GM18861 (cell line): ENCODE data around the gene RORC.
"Not testable (repeated sequence)": the region's sequence is repeated elsewhere in the genome, so short reads cannot be mapped to it uniquely, and the experiment has no call there.

Experiments
- ATAC-seq: cut with Tn5 transposase; IDR thresholded peaks from one replicate; pipeline ENCODE4 v1.9.1; 2021; ENCODE audit not compliant: unreplicated experiment

The RORC gene

DNA sequence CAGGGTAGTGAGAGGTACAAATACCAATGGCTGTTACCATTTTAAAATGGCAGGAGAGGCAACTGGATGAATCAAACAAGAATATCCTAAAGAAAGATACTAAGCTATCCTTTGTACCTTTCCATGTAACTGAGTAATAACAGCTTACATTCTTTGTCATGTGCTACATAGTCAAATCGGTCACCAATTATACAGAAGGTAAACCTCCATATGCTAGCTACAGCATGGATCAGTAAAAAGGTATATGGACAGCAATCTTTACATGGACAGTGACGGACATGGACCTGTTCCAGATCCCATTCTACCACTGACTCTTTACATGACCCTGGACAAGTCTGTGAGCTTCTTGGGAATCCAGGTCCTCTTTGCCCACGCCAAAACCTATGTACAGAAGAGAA is 54.9 kb downstream of the RORC start:
- ATAC-seq = no peak

DNA sequence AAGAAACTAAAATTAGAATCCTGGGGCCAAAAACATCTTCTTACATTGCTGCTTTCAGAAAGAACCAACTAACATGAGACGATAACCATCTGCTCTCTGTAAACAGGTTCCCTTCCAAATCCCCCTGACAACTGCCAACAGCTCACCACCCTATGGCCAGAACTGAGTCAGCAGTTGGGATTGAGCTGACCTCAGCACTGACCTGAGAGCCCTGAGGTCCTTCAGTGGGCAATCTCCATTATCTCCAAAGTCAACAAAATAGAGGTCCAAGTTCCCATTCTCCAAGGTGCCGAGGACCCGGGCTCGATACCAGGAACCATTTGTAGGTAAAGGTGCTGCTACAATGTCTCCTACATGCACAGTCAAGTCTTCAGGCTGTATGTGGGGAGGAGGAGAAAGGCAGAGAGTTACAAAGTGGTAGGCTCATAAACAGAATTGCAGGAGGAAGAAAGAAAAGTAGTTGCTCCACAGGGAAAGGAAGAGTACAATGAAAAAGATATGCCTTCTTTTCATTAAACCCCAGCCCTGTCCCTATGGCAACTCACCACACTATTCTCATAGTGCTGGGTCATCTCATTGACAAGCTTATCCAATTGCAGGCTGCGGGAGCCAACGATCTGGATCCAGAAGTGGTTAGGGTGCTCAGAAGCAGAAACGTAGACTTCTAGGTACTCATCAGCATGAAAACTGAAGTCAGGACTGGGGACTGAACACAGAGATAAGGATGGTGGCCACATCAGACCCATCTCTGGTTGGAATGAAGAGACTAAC is 55.5 kb downstream of the RORC start:
- ATAC-seq = no peak

DNA sequence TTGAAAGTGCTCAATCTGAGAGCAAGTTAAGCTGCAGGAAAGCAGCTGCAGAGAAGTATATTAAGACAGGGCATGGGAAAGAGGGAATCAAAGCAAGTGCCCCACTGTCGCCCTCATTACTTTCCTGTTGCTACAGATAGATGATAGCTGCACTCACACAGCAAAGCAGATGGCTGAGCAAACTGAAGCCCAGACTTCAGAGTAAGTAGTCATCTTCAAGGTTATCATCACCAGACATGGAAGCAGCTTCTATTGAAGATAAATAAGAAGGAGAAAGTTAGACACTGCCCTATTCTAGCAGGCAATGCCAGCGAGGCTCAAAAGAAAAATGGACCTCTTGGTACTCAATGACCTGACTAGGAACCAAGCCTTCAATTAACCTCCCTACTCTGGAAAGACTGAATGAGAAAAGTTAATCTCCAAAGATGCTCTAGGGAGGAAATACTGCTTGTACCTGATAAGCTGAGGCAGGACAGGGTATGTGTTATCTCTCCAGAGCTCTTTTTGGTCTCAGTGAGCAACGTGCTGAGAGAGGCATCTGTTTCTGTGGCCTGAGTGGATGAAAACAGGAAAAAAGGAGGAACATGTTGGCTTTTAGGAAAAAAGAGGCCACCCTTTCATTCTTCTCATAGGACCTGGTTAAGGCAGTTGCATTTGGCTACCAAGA is 57.2 kb downstream of the RORC start:
- ATAC-seq = no peak

DNA sequence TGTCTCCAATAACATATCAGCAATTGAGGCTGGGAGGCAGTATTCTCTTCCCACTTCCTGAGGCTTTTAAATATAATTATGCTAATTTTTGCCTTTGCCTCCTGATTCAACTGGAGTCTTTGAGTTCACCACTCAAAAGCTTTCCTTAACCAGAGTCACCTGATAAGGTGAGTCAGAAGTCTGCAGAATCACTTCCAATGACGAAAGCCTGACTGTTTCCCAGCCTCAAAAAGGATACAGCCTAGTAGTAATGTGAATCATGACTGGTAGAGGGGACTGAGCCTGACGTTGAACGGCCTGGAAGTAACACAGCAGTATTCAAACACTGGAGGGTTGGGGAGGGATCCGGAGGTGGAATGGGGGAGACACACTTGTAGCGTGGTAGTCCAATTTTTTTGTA is 57.9 kb downstream of the RORC start:
- ATAC-seq = no peak

DNA sequence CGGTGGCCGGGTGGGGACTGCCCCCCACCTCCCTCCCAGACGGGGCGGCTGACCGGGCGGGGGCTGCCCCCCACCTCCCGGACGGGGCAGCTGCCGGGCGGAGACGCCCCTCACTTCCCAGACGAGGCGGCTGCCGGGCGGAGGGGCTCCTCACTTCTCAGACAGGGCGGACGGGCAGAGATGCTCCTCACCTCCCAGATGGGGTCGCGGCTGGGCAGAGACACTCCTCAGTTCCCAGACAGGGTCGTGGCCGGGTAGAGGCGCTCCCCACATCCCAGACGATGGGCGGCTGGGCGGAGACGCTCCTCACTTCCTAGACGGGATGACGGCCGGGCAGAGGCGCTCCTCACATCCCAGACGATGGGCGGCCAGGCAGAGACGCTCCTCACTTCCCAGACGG is 62.3 kb downstream of the RORC start:
- not testable (repeated sequence) for ATAC-seq

DNA sequence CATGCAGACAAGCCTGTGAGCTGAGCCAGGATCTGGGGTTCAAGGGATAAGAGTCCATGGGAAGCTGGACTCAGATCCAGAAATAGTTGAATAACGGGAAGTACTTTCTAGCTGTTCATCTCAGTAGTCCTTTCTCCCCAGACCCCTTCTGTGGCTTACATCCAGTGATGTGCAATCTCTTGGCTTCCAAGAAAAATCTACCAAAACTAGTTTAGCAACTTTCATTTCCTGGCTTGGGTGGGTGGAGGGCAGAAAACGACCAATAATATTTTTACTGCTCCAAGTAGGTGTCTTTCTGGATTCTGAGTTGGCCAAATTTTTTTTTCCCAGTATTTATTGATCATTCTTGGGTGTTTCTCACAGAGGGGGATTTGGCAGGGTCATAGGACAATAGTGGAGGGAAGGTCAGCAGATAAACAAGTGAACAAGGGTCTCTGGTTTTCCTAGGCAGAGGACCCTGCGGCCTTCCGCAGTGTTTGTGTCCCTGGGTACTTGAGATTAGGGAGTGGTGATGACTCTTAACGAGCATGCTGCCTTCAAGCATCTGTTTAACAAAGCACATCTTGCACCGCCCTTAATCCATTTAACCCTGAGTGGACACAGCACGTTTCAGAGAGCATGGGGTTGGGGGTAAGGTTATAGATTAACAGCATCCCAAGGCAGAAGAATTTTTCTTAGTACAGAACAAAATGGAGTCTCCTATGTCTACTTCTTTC is 63.1 kb downstream of the RORC start:
- ATAC-seq = not testable (repeated sequence)

DNA sequence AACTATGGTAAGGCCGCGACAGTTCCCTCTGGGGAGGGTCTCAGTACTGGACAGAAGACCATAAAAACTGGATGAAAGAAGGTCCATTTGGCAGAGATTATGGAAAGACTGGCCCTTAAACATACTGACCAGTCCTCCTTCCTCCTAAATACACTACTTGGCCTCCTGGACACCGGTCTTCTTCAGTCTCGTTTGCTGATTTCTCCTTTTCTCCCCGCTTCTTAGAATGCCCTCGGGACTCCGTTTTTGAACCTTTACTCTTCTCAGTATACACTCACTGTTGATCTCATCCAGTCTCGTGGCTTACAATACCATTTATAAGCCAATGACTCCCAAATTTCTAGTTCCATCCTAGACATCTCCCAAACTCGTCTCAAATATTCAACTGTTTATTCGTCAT is 67.6 kb downstream of the RORC start:
- ATAC-seq = no peak

DNA sequence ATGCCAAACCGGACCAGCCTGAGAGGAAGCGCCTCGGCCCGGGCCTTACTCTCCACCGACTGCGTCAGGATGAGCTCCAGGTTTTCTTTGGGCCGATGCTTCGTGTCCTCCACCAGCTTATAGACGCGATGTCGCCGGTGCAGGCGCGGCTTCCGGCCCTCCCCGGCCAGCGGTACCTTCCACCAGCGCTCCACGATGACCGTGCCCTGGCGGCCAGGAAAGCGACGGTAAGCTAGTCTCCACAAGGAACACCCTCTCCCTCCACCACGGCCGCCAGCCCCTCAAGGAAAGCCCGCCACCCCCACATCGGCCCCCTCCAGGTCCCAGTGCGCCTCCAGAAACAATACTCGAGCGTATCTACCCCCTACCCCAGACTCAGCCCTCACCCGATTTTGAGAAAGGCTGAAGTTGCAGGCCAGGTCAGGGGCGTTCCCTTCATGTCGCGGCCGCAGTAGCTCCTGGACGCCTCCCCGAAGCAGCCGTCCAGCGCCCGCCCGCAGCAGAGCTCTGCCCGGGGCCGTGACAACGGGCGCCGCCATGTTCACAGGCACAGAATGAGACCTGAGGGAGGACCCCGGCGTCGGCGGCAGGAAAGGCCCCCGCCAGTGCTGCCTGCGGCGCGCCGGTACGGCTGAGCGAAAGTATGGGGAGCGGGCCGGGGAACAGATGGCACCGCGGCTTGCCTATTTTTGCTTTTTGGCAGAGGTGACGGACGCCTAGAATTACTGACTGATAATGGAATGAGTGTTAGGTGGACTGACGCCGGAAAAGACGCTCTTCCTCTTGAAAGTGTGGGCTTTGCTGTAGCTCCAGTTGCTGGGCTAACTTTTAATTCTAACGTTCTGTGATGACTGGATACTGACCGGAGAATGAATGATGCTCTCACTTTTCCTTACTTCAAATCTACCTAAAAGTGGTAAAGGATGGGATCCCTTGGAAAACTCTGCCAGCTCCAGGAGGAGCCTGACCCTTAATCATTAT is 68.4 kb downstream of the RORC start, which contains the start of gene MRPL9:
Gene MRPL9, minus strand, starts transcription at position 556 of the 981 bp plus-strand sequence. Its CDS starts 17 bp downstream, at position 539.
- peak; percentile 82 for ATAC-seq

DNA sequence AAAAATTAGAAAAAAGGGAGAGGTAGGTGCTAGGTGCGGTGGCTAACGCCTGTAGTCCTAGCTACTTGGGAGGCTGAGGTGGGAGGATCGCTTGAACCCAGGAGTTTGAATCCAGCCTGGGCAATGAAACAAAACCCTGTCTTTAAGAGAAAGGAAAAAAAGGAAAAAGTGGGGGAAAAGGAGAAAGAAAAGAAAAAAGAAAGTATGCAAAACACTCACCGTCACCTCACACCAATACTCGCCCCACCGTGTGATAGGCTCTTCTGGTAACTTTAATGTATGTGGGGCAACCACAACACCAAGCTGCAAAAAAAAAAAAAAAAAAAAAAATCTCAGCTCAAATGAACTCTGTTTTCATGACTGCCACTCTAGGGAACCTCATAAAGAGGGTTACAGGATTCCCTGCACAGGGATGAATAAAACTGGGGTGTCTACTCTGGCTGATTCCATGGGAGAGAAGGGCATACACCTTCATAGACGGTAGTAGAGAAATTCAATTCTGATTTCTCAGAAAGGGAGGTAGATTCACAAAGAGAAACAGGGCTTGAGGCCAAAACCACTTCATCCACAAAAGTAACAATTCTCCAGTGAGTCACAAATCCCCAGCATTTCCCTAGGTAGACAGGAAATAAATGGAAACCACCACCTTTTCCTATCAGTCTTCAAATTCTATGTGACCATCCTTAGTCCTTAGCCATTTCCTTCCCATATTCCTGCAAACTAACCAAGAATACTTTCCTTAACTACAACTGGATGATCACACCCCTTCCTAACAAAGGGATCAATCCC is 70.8 kb downstream of the RORC start:
- no peak for ATAC-seq

DNA sequence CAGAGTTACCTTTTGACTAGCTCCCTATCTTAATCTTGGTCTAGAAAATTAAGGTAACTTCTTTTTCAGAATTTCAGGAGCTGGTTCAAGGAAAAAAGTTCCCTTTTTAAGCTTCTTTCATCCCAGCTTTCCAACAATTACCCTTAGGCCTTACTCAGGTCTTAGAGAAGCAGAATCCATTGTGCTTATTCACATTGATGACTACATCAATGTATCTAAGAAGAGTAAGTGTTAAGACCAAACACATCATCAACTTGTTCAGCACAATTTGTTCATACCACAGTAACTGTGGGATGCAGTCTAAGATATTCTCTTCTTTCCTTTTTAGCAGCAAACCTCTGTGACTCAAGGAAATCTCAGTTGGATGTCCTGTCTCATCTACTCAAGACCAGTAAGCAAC is 72.4 kb downstream of the RORC start:
- ATAC-seq = no peak

DNA sequence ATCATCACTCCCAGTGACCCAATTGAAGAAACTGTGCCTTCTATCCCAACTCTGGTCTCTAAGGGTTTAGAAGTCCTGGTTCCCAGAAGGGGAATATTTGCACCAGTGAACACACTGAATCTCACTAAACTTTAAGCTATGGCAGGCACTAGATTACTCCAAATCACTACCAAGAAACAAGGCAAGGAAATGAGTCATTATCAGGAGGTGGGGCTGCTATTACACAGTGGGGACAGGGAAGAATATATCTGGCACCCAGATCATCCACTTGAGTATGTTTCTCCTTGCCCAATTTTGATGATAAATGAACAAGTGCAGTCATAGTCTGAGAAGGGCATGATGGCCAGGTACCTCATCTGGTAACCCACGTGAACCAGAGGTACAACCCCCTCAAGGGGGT is 75.3 kb downstream of the RORC start:
- ATAC-seq = no peak
